SK-N-MC (cell line): Measurements from ENCODE around the gene SORBS1.

Experiments used
- EZH2 ChIP-seq: fragments of 200-600 bp; sonication (generic); IDR thresholded peaks from one replicate; pipeline ENCODE4 v1.6.1; 2017; ENCODE audit warnings: antibody characterized with exemption
- FOXP2 ChIP-seq: optimal IDR thresholded peaks from 2 replicates; pipeline ENCODE3; 2011; ENCODE audit warnings: mild to moderate bottlenecking, moderate library complexity; ENCODE audit not compliant: insufficient read depth; ENCODE audit errors: extremely low read length, control extremely low read depth
- POLR2AphosphoS5 ChIP-seq: IDR thresholded peaks from 2 replicates; pipeline ENCODE4 v1.6.1; 2012; ENCODE audit warnings: mild to moderate bottlenecking, low read depth, low read length, borderline replicate concordance

DNA sequence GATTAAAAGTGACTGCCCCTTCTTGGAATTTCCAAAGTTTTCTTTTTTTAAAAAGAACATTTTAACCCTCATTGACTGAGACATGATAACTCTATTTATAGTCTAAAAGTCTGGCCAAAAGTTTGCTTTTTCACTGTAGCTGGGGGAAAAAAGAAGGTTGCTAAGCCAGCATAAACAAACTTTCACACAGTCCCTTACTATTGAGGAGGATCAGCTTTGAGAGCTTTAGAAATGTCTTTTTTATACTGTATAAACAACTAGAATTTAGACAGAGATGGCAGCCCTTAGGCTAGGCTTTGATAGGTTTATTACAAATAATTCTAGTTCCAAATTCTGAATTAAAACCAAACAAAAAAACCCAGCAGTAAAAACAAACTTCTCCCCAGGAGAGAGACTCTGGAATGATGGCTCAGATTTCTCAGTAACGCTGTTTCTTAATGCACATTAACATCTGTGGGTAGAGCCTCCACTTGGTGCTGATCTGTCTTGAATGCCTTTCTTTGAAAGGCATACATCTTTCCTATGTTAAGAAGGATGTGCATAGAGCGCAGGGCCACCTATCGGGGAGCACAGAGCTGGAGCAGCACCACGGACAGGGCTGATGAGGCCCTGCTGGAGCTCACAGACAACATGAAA lies 169.5 kb downstream of the SORBS1 start:
- TF ChIP-seq EZH2 (no peak), POLR2AphosphoS5 (no peak), FOXP2 (no peak)
